Adrenal gland (tissue), 12 donors: ENCODE measurements around the gene SLC15A5. TPM values are rescaled to one million over a fixed set of nuclear protein-coding genes. Genes with fewer than 3 reads are reported as not detected.

Source experiments
- DNase-seq, 7 donors: peaks; one replicate each; pipeline ENCODE4 v3.0.0-alpha.2; 2019 to 2020
- H3K27ac ChIP-seq, 5 donors: fragments of 200-600 bp; sonication (generic) in 4 of 5; 1 replicate in 3 of 5; 2 replicates in 2 of 5; pipeline versions ENCODE4 v1.5.1 to v1.8.0; 2016 to 2020; ENCODE audit warnings: mild to moderate bottlenecking in 1 of 5
- H3K27me3 ChIP-seq: fragments of 200-600 bp; 2 replicates; pipeline ENCODE4 v1.8.0; 2021
- H3K36me3 ChIP-seq, 2 donors: fragments of 200-600 bp; replicated peaks in 1 of 2; 1 replicate in 1 of 2; 2 replicates in 1 of 2; pipeline versions ENCODE4 v1.5.1 to v1.8.0; 2018 to 2022
- H3K4me1 ChIP-seq, 2 donors: fragments of 200-600 bp; replicated peaks in 1 of 2; 1 replicate in 1 of 2; 2 replicates in 1 of 2; pipeline versions ENCODE4 v1.5.1 to v1.8.0; 2018 to 2021
- H3K4me3 ChIP-seq, 4 donors: fragments of 200-600 bp; sonication (generic) in 3 of 4; one replicate each; pipeline ENCODE4 v1.5.1; 2016 to 2018
- H3K9me3 ChIP-seq, 3 donors: fragments of 200-600 bp; sonication (generic) in 1 of 3; replicated peaks in 1 of 3; 1 replicate in 2 of 3; 2 replicates in 1 of 3; pipeline versions ENCODE4 v1.5.1 to v1.8.0; 2016 to 2021
- POLR2A ChIP-seq, 2 donors: fragments of 450-650 bp; IDR thresholded peaks; one replicate each; pipeline ENCODE4 v1.6.1; 2017; ENCODE audit warnings: antibody characterized with exemption in 2 of 2, mild to moderate bottlenecking in 2 of 2, moderate library complexity in 1 of 2
- whole genome bisulfite sequencing, 4 donors: extraction: QIAGEN DNeasy Blood & Tissue Kit in 2 of 4; methylation state at CpG; one replicate each; pipeline versions ENCODE4 v1.1.5 to v1.1.7; 2013 to 2017; 5-methylcytosine and 5-hydroxymethylcytosine counted together
- intact Hi-C, 2 donors: fragments of 100-400 bp; cut with DNase I; formaldehyde crosslinking; loops; one replicate each; pipeline versions ENCODE4 v1.14.1 to v1.15.0; 2022 to 2023
- polyA plus RNA-seq, 3 donors: library from polyadenylated mRNA; stranded (reverse); fragments of 200-250 nt in 2 of 3; fragments of 350-450 nt in 1 of 3; fragmentation: Illumina TruSeq in 1 of 3; extraction: RNeasy Lipid Tissue Mini Kit (QIAGEN cat#74804) in 1 of 3; gene quantifications; one replicate each; pipeline ENCODE4 v1.2.3, GENCODE V29; 2013 to 2014
- total RNA-seq, 9 donors: library from RNA; depleted of rRNA in 4 of 9; stranded (reverse); fragments of >200 nt in 4 of 9; fragments of 120-200 nt in 1 of 9; fragmentation: NEBNext Ultra II Directional in 1 of 9; extraction: Animal tissue kit (Norgen Biotek cat#: 25700) in 1 of 9; gene quantifications; one replicate each; pipeline versions ENCODE4 v1.1.0 to v1.2.4, GENCODE V29; 2013 to 2023
- TF ChIP-seq, protein P1 (sequence below), 6 experiments: fragments of 450-650 bp in 4 of 6; fragments of 200-600 bp in 2 of 6; sonication (generic) in 1 of 6; IDR thresholded peaks; 1 replicate in 5 of 6; 2 replicates in 1 of 6; pipeline versions ENCODE4 v1.5.1 to v1.8.0; 2016 to 2021; ENCODE audit warnings: antibody characterized with exemption in 6 of 6, mild to moderate bottlenecking in 2 of 6, moderate library complexity in 1 of 6
- donor health status: healthy with polysubstance abuse.
- donor health status: Bipolar disorder and iron deficiency.
- donor health status: DM: yes; HTN: yes; CAD: no.
- donor health status: DM: no; HTN: no; CAD: no.
- donor health status: DM: no; HTN: no; CAD: no.
- donor health status: DM: yes; HTN: yes; CAD: no.

The SLC15A5 gene
- total and polyA plus RNA-seq, 12 donors = not detected

DNA sequence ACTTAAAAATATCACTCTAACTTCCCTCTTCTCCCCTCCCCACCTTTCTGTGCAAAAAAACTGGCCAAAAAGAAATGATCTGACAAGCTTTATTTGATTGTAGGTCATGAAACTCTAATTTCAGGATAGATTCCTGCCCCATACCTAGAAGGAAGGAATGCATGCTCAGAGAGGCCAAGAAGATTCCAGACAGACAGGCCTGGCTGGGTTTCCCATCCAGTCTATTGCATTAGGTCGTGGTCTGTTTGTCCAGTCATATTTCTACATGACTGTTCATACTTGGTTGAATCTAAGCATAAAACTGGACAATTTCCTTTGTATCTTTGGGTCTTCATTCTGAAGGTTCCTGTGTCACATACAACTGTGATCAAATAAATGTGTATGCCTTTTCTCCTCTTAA is 20.0 kb upstream of the SLC15A5 start:
- intact Hi-C loops = no loop called here
- H3K4me1 ChIP-seq = no peaks in the 10 kb centered on the region
- H3K27me3 ChIP-seq = no peaks in the 10 kb centered on the region
- 44 to 67% (median 64%) methylated on average over 1 of the region's 1 CpG for WGBS, 4 donors
- no peak overlapping the region for H3K4me3 ChIP-seq
- no peak overlapping the region for H3K27ac ChIP-seq
- DNase-seq = no peak
- TF ChIP-seq, protein P1, sequence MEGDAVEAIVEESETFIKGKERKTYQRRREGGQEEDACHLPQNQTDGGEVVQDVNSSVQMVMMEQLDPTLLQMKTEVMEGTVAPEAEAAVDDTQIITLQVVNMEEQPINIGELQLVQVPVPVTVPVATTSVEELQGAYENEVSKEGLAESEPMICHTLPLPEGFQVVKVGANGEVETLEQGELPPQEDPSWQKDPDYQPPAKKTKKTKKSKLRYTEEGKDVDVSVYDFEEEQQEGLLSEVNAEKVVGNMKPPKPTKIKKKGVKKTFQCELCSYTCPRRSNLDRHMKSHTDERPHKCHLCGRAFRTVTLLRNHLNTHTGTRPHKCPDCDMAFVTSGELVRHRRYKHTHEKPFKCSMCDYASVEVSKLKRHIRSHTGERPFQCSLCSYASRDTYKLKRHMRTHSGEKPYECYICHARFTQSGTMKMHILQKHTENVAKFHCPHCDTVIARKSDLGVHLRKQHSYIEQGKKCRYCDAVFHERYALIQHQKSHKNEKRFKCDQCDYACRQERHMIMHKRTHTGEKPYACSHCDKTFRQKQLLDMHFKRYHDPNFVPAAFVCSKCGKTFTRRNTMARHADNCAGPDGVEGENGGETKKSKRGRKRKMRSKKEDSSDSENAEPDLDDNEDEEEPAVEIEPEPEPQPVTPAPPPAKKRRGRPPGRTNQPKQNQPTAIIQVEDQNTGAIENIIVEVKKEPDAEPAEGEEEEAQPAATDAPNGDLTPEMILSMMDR (IDR thresholded peaks at IDR 0.05) = no peak
- no peak for TF ChIP-seq POLR2A (IDR thresholded peaks at IDR 0.05)
- H3K9me3 ChIP-seq = peaks cover 0 to 4% (median 0%) of the 10 kb centered on the region in 3 donors
- no peaks in the 10 kb centered on the region for H3K36me3 ChIP-seq

GRCh38 chr12:16294376-16294956 is 17.0 kb upstream of the SLC15A5 start:
- H3K9me3 ChIP-seq = peaks cover 0 to 4% (median 0%) of the 10 kb centered on the region in 3 donors
- H3K27me3 ChIP-seq = no peaks in the 10 kb centered on the region
- no peak overlapping the region for H3K27ac ChIP-seq
- no peak for DNase-seq
- intact Hi-C loops = no loop called here
- TF ChIP-seq POLR2A (IDR thresholded peaks at IDR 0.05) = no peak
- TF ChIP-seq, protein P1 (IDR thresholded peaks at IDR 0.05) = no peak
- no peak overlapping the region for H3K4me3 ChIP-seq
- WGBS, 4 donors = 15 to 33% (median 21%) methylated on average over 1 of the region's 1 CpG
- H3K36me3 ChIP-seq = no peaks in the 10 kb centered on the region
- no peaks in the 10 kb centered on the region for H3K4me1 ChIP-seq

DNA sequence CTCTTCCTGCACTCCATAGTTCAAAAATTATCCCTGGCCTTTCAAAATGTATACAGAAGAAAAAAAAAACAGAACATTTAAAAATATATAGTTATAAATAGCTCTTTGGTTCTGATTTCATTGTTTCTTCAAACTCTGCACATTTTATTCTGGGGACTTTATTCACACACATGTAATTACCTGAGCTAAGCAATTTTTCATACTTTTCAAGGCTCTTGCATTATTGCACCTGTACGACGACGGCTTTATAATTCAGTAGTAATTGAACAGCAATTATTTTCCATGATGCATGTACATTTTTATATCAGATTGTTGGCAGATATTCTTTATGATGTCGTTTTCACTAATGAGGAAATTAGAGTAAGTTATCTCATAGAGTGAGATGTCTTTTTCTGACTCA is 13.5 kb upstream of the SLC15A5 start:
- WGBS, 4 donors = 75 to 84% (median 81%) methylated on average over 4 of the region's 4 CpGs
- TF ChIP-seq POLR2A (IDR thresholded peaks at IDR 0.05) = no peak
- TF ChIP-seq, protein P1 (IDR thresholded peaks at IDR 0.05) = no peak

GRCh38 chr12:16285586-16285985 is 8.1 kb upstream of the SLC15A5 start:
- 66 to 79% (median 72%) methylated on average over 3 of the region's 3 CpGs for WGBS, 4 donors
- intact Hi-C loops = no loop called here
- H3K27ac ChIP-seq = no peak overlapping the region

More for the DNA sequence above, 13.5 kb upstream of the SLC15A5 start:
- no peaks in the 10 kb centered on the region for H3K4me1 ChIP-seq
- H3K27me3 ChIP-seq = no peaks in the 10 kb centered on the region
- H3K27ac ChIP-seq = no peak overlapping the region
- H3K36me3 ChIP-seq = no peaks in the 10 kb centered on the region
- H3K9me3 ChIP-seq = no peaks in the 10 kb centered on the region
- no peak overlapping the region for H3K4me3 ChIP-seq
- intact Hi-C loops = no loop called here
- no peak for DNase-seq

More at GRCh38 chr12:16285586-16285985, 8.1 kb upstream of the SLC15A5 start:
- Histone ChIP-seq H3K27me3 (no peaks in the 10 kb centered on the region), H3K4me1 (no peaks in the 10 kb centered on the region), H3K9me3 (no peaks in the 10 kb centered on the region), H3K36me3 (no peaks in the 10 kb centered on the region), H3K4me3 (no peak overlapping the region)
- TF ChIP-seq, protein P1 (IDR thresholded peaks at IDR 0.05) = no peak
- no peak for TF ChIP-seq POLR2A (IDR thresholded peaks at IDR 0.05)
- no peak for DNase-seq
